HFF-Myc (cell line): ENCODE results near the gene SCP2D1.

Experiments used
- DNase-seq: peaks from one replicate; pipeline ENCODE4 v3.0.0-alpha.2; 2011; ENCODE audit warnings: low read depth; ENCODE audit errors: extremely low read depth
- H3K4me3 ChIP-seq: replicated peaks from 2 replicates; pipeline ENCODE4 v1.5.1; 2011; ENCODE audit warnings: low read depth, mild to moderate bottlenecking, control low read depth, low read length
- CTCF ChIP-seq: IDR thresholded peaks from 2 replicates; pipeline ENCODE4 v1.5.1; 2012; ENCODE audit warnings: mild to moderate bottlenecking, low read depth, low read length, control low read depth; ENCODE audit errors: missing control alignments

The SCP2D1 gene

GRCh38 chr20:18813483-18813882, at the start of gene SCP2D1:
Gene SCP2D1 (plus strand): TSS chr20:18813783. CDS start chr20:18813816, 33 bp downstream.
- no peak for DNase-seq
- no peak for TF ChIP-seq CTCF
- no peak within 1 kb of the TSS for H3K4me3 ChIP-seq

GRCh38 chr20:18767676-18768075, 45.9 kb upstream of the SCP2D1 start:
- no peak for TF ChIP-seq CTCF
- H3K4me3 ChIP-seq: no peak overlapping the region
- DNase-seq: no peak

- TF ChIP-seq CTCF: no peak
- DNase-seq: no peak
- H3K4me3 ChIP-seq: no peak overlapping the region
These were observed 40.0 kb upstream of the SCP2D1 start for GRCh38 chr20:18773566-18773965.

- no peak for TF ChIP-seq CTCF
- H3K4me3 ChIP-seq: no peak overlapping the region
- DNase-seq: no peak
These were observed 39.4 kb upstream of the SCP2D1 start for GRCh38 chr20:18774207-18774606.

- no peak for TF ChIP-seq CTCF
- no peak overlapping the region for H3K4me3 ChIP-seq
- DNase-seq: no peak
These were observed 38.0 kb upstream of the SCP2D1 start for GRCh38 chr20:18775633-18776032.

- no peak for TF ChIP-seq CTCF
- DNase-seq: no peak
- no peak overlapping the region for H3K4me3 ChIP-seq
These were observed 34.7 kb upstream of the SCP2D1 start for GRCh38 chr20:18778690-18779392.
